Neural cell (in vitro differentiated cells): ENCODE results near the gene PTCD1.

Source experiments
- EP300 ChIP-seq: fragments of 450-650 bp; conservative IDR thresholded peaks from 2 replicates; pipeline ENCODE4 v1.6.1; 2014; ENCODE audit warnings: antibody characterized with exemption, mild to moderate bottlenecking, moderate library complexity; ENCODE audit not compliant: poor library complexity, severe bottlenecking
- EZH2 ChIP-seq: fragments of 200-600, 300-800 bp; shearing (Covaris generic), sonication (generic); IDR thresholded peaks from 2 replicates; pipeline ENCODE4 v1.6.1; 2014; ENCODE audit warnings: antibody characterized with exemption, low read length, borderline replicate concordance, mild to moderate bottlenecking; ENCODE audit not compliant: insufficient read depth, poor library complexity, severe bottlenecking
- POLR2AphosphoS5 ChIP-seq: IDR thresholded peaks from 2 replicates; pipeline ENCODE4 v1.6.1; 2012
- RAD21 ChIP-seq: fragments of 450-650 bp; conservative IDR thresholded peaks from 2 replicates; pipeline ENCODE4 v1.6.1; 2014; ENCODE audit warnings: antibody characterized with exemption, mild to moderate bottlenecking, moderate library complexity
- TAF1 ChIP-seq: IDR thresholded peaks from 2 replicates; pipeline ENCODE4 v1.6.1; 2012; ENCODE audit warnings: low read depth
- TF ChIP-seq, protein P1 (sequence below): fragments of 450-650 bp; IDR thresholded peaks from 2 replicates; pipeline ENCODE4 v1.5.1; 2014; ENCODE audit warnings: antibody characterized with exemption, mild to moderate bottlenecking, moderate library complexity; ENCODE audit not compliant: poor library complexity, severe bottlenecking

GRCh38 chr7:99404235-99404976 is 34.2 kb downstream of the PTCD1 start:
- TF ChIP-seq, protein P1, sequence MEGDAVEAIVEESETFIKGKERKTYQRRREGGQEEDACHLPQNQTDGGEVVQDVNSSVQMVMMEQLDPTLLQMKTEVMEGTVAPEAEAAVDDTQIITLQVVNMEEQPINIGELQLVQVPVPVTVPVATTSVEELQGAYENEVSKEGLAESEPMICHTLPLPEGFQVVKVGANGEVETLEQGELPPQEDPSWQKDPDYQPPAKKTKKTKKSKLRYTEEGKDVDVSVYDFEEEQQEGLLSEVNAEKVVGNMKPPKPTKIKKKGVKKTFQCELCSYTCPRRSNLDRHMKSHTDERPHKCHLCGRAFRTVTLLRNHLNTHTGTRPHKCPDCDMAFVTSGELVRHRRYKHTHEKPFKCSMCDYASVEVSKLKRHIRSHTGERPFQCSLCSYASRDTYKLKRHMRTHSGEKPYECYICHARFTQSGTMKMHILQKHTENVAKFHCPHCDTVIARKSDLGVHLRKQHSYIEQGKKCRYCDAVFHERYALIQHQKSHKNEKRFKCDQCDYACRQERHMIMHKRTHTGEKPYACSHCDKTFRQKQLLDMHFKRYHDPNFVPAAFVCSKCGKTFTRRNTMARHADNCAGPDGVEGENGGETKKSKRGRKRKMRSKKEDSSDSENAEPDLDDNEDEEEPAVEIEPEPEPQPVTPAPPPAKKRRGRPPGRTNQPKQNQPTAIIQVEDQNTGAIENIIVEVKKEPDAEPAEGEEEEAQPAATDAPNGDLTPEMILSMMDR: no peak
- no peak for TF ChIP-seq EP300
- no peak for TF ChIP-seq RAD21
- TF ChIP-seq POLR2AphosphoS5: no peak
- TF ChIP-seq EZH2: no peak
- TF ChIP-seq TAF1: no peak
